H1 (cell line): ENCODE data around the gene STARD13. TPM values are rescaled to one million over a fixed set of nuclear protein-coding genes. Genes with fewer than 3 reads are reported as not detected.

Source experiments
- ATF3 ChIP-seq: IDR thresholded peaks from 2 replicates; pipeline ENCODE4 v1.6.1; 2011; ENCODE audit warnings: low read depth, mild to moderate bottlenecking, low read length; ENCODE audit not compliant: insufficient read depth
- PHF8 ChIP-seq: fragments of 200-600 bp; sonication (generic); conservative IDR thresholded peaks from 2 replicates; pipeline ENCODE4 v1.7.1; 2012; ENCODE audit warnings: low read depth, mild to moderate bottlenecking, inconsistent platforms, low read length, moderate library complexity
- RXRA ChIP-seq: IDR thresholded peaks from 2 replicates; pipeline ENCODE4 v1.6.1; 2011; ENCODE audit warnings: low read depth, mild to moderate bottlenecking, low read length, moderate library complexity; ENCODE audit not compliant: insufficient read depth
- SIX5 ChIP-seq: IDR thresholded peaks from 2 replicates; pipeline ENCODE4 v1.6.1; 2011; ENCODE audit warnings: mild to moderate bottlenecking, low read depth, low read length
- USF2 ChIP-seq: IDR thresholded peaks from 2 replicates; pipeline ENCODE4 v1.6.1; 2011; ENCODE audit warnings: low read length, improper control_type of control experiment
- ZNF274 ChIP-seq: IDR thresholded peaks from 2 replicates; pipeline ENCODE4 v1.7.0; 2012; ENCODE audit warnings: low read length, borderline replicate concordance; ENCODE audit errors: extremely low read depth
- polyA plus RNA-seq, 7 experiments: library from polyadenylated mRNA; depleted of rRNA in 3 of 7; stranded (reverse) in 5 of 7; unstranded in 2 of 7; fragments of >200 nt in 5 of 7; fragments of 200-250 nt in 2 of 7; gene quantifications; 1 replicate in 5 of 7; 2 replicates in 1 of 7; 4 replicates in 1 of 7; pipeline versions ENCODE4 v1.2.1 to v1.2.3, GENCODE V29; 2011 to 2013; ENCODE audit warnings: missing spikeins in 2 of 7, mixed read lengths in 2 of 7
- total RNA-seq: library from RNA; stranded (reverse); fragmentation: NEBNext Ultra II Directional; extraction: Animal tissue kit (Norgen Biotek cat#: 25700); gene quantifications from 2 replicates; pipeline ENCODE4 v1.2.1, GENCODE V29; 2021

The STARD13 gene
- total and polyA plus RNA-seq, 2 of the 8 experiments (the other 6 are each of a cell fraction or from before 2014, with no cell fraction given) = 0.82 to 2.9 TPM

- TF ChIP-seq USF2 (no peak), PHF8 (no peak), ZNF274 (no peak), SIX5 (no peak), RXRA (no peak), ATF3 (no peak)
- TF ChIP-seq, all 59 proteins: peak for 0
Observed at GRCh38 chr13:33252135-33252534, 33.4 kb downstream of the STARD13 start (continued).
